Tibial nerve (tissue), 4 donors: ENCODE data around the gene PRKCE. TPM values are rescaled to one million over a fixed set of nuclear protein-coding genes. Genes with fewer than 3 reads are reported as not detected.

Experiments
- DNase-seq, 2 donors: peaks; one replicate each; pipeline ENCODE4 v3.0.0-alpha.2; 2019; ENCODE audit warnings: low spot score in 2 of 2
- H3K27ac ChIP-seq, 4 donors: fragments of 200-600 bp; sonication (generic) in 3 of 4; one replicate each; pipeline ENCODE4 v1.5.1; 2017 to 2019; ENCODE audit warnings: mild to moderate bottlenecking in 1 of 4
- H3K27me3 ChIP-seq, 2 donors: fragments of 200-600 bp; sonication (generic) in 1 of 2; one replicate each; pipeline versions ENCODE4 v1.5.1 to v1.6.0; 2017 to 2019
- H3K36me3 ChIP-seq, 3 donors: fragments of 200-600 bp; sonication (generic); one replicate each; pipeline ENCODE4 v1.5.1; 2018 to 2019
- H3K4me1 ChIP-seq, 4 donors: fragments of 200-600 bp; sonication (generic) in 3 of 4; one replicate each; pipeline ENCODE4 v1.5.1; 2017 to 2019
- H3K4me3 ChIP-seq, 4 donors: fragments of 200-600 bp; sonication (generic) in 3 of 4; one replicate each; pipeline ENCODE4 v1.5.1; 2017 to 2019; ENCODE audit warnings: mild to moderate bottlenecking in 1 of 4, moderate library complexity in 1 of 4
- H3K9me3 ChIP-seq, 4 donors: fragments of 200-600 bp; sonication (generic) in 3 of 4; one replicate each; pipeline ENCODE4 v1.5.1; 2017 to 2019
- EP300 ChIP-seq, 2 donors: sonication (generic); formaldehyde crosslinking; IDR thresholded peaks; one replicate each; pipeline ENCODE4 v1.6.1; 2017; ENCODE audit warnings: antibody characterized with exemption in 2 of 2, mild to moderate bottlenecking in 1 of 2
- POLR2A ChIP-seq, 2 donors: fragments of 450-650 bp; IDR thresholded peaks; one replicate each; pipeline ENCODE4 v1.6.1; 2017; ENCODE audit warnings: antibody characterized with exemption in 2 of 2, mild to moderate bottlenecking in 2 of 2, moderate library complexity in 2 of 2
- WGBS, 2 donors: methylation state at CpG; one replicate each; pipeline ENCODE4 v1.1.5; 2018; 5-methylcytosine and 5-hydroxymethylcytosine counted together
- total RNA-seq, 4 donors: library from RNA; depleted of rRNA; stranded (reverse); fragments of >200 nt; gene quantifications; one replicate each; pipeline ENCODE4 v1.1.0, GENCODE V29; 2016
- TF ChIP-seq, protein P1 (sequence below), 5 experiments: fragments of 200-600 bp in 3 of 5; fragments of 450-650 bp in 2 of 5; sonication (generic) in 3 of 5; IDR thresholded peaks; one replicate each; pipeline ENCODE4 v1.5.1; 2016 to 2019; ENCODE audit warnings: antibody characterized with exemption in 5 of 5, mild to moderate bottlenecking in 3 of 5, moderate library complexity in 2 of 5

Gene PRKCE
- total RNA-seq, 4 donors from 2014 or later: 14.4 to 22.4 (median 17.9) TPM

DNA sequence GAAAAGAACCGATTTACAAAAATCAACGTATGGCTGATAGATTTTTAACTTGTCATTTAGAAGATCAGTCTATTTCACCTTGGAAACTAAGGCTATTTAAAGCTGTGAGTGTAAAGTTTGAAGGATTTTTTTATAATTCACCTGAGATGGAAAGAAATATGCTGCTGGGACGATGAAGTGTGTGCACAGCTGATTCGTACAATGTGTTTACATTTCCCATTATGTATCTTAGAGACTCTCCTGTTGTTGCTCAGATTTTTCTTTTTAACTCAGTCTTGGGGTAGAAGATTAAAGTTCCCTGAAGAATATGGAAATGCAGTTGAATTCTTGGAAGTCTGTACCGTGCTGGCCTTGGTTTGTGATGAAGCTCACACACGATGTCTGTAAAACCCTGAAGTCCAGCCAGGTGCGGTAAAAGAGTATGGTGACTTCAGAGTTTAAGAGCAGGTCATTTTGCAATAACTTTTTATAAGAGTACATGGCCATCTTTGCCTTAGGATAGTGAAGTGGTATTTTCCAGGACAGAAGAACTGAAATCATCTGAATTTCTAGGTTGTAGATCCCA, 250.1 kb downstream of the PRKCE start:
- H3K36me3 ChIP-seq: no peaks in the 10 kb centered on the region
- H3K4me3 ChIP-seq: no peak overlapping the region
- H3K4me1 ChIP-seq: peaks cover 0 to 42% (median 7%) of the 10 kb centered on the region in 4 donors
- H3K27ac ChIP-seq: no peak overlapping the region
- no peaks in the 10 kb centered on the region for H3K9me3 ChIP-seq
- DNase-seq: no peak
- TF ChIP-seq, protein P1, sequence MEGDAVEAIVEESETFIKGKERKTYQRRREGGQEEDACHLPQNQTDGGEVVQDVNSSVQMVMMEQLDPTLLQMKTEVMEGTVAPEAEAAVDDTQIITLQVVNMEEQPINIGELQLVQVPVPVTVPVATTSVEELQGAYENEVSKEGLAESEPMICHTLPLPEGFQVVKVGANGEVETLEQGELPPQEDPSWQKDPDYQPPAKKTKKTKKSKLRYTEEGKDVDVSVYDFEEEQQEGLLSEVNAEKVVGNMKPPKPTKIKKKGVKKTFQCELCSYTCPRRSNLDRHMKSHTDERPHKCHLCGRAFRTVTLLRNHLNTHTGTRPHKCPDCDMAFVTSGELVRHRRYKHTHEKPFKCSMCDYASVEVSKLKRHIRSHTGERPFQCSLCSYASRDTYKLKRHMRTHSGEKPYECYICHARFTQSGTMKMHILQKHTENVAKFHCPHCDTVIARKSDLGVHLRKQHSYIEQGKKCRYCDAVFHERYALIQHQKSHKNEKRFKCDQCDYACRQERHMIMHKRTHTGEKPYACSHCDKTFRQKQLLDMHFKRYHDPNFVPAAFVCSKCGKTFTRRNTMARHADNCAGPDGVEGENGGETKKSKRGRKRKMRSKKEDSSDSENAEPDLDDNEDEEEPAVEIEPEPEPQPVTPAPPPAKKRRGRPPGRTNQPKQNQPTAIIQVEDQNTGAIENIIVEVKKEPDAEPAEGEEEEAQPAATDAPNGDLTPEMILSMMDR (IDR thresholded peaks at IDR 0.05): no peak
- TF ChIP-seq EP300 (IDR thresholded peaks at IDR 0.05): no peak
- TF ChIP-seq POLR2A (IDR thresholded peaks at IDR 0.05): no peak
- H3K27me3 ChIP-seq: no peaks in the 10 kb centered on the region
- 86 to 88% methylated on average over 7 of the region's 7 CpGs for WGBS, 2 donors

DNA sequence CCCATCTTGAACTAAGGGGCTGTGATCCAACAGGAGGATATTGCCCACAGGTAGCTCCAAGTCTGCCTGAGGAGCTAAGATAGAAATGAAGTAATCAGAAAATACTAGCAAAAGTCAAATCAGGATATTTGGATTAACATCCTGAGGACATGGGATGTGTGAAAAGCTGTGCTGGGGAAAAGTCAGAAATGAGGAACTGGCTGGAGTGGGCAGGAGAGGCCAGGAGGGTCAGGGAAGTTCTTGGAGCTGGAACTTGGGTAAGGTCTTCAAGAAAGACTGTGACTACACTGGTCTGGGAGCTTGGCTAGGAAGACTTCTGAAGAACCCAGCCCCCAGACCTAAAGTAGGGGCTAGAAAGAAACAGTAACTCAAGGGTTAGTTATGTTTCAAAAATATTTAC, 250.9 kb downstream of the PRKCE start:
- Histone ChIP-seq H3K4me3 (no peak overlapping the region), H3K27ac (no peak overlapping the region), H3K27me3 (no peaks in the 10 kb centered on the region), H3K4me1 (peaks cover 0 to 37% (median 7%) of the 10 kb centered on the region in 4 donors), H3K9me3 (no peaks in the 10 kb centered on the region), H3K36me3 (no peaks in the 10 kb centered on the region)
- no peak for TF ChIP-seq POLR2A (IDR thresholded peaks at IDR 0.05)
- no peak for DNase-seq

DNA sequence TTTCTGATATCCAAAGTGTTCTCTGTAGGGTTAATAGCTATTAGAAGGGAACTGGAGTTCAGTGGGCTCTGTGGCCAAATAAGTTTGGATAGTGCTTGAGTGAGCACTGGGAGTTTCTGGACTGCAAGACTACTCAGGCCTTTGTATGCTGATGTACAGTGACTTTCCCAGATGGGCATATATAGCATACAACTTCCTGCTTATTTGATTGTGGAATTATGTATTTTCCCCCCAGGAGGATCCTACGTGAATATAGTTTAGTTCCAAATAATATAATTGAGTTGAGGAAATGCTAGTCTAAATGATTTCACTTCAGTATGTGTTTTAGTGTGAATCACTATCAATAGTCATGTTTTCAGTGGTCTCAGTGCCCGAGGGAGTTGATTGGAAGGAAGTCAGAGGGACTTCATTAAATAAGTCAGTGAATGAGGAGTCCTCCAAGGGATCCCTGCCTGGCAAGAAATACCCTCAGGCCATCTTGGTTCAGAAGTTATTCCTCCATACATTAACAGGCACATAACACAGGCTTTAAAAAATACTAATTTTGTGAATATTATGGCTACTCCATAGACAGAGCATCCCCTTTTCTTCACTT, 251.4 kb downstream of the PRKCE start:
- DNase-seq: no peak
- Histone ChIP-seq H3K4me3 (no peak overlapping the region), H3K27ac (peak overlapping the region in 1 of 4 donors; percentile 70), H3K4me1 (peaks cover 0 to 37% (median 7%) of the 10 kb centered on the region in 4 donors), H3K36me3 (no peaks in the 10 kb centered on the region), H3K27me3 (no peaks in the 10 kb centered on the region), H3K9me3 (no peaks in the 10 kb centered on the region)
- TF ChIP-seq, protein P1 (IDR thresholded peaks at IDR 0.05): no peak
- WGBS, 2 donors: 64 to 80% methylated on average over 2 of the region's 2 CpGs

DNA sequence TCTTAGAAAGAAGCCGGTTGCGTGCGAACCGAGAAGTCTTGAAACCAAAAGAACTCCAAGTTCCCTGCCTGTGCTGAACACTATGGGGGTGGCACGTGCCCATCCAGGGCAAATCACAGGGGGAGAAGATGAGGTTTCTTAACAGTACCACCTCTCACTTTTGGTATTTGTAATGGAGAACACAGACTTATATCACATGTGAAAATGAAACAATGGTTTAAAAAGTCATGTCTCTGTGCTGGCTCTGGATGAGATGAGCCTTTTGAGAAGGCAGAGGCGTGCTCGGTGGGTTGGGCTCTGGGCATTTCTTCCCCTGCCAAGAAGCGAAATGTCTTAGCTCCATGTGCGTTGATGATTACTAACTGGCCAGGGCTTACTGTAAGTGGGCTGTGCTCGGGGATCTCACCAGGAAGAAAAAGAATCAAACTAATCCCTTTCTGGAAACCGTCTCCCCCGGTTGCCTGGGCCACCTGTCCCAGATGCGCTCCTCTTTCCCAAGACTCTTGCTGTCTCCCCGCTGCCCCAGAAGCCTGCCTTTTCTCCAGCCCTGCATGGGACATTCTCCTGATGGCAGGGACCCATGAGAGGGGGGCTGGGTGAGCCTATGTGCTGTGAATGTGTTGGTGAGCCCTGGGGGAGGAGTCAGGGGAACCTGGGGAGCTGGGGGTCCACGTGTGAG, 252.9 kb downstream of the PRKCE start:
- DNase-seq: no peak
- Histone ChIP-seq H3K27ac (peak overlapping the region in 2 of 4 donors; percentile 44 to 70), H3K4me1 (peaks cover 0 to 23% (median 2%) of the 10 kb centered on the region in 4 donors), H3K36me3 (no peaks in the 10 kb centered on the region), H3K9me3 (no peaks in the 10 kb centered on the region), H3K4me3 (peak overlapping the region in 1 of 4 donors; percentile 13), H3K27me3 (no peaks in the 10 kb centered on the region)
- peak in 1 of 2 donors; percentile 75 for TF ChIP-seq EP300 (IDR thresholded peaks at IDR 0.05)
- TF ChIP-seq, protein P1 (IDR thresholded peaks at IDR 0.05): no peak
- no peak for TF ChIP-seq POLR2A (IDR thresholded peaks at IDR 0.05)
- 53 to 54% methylated on average over 15 of the region's 15 CpGs for WGBS, 2 donors

DNA sequence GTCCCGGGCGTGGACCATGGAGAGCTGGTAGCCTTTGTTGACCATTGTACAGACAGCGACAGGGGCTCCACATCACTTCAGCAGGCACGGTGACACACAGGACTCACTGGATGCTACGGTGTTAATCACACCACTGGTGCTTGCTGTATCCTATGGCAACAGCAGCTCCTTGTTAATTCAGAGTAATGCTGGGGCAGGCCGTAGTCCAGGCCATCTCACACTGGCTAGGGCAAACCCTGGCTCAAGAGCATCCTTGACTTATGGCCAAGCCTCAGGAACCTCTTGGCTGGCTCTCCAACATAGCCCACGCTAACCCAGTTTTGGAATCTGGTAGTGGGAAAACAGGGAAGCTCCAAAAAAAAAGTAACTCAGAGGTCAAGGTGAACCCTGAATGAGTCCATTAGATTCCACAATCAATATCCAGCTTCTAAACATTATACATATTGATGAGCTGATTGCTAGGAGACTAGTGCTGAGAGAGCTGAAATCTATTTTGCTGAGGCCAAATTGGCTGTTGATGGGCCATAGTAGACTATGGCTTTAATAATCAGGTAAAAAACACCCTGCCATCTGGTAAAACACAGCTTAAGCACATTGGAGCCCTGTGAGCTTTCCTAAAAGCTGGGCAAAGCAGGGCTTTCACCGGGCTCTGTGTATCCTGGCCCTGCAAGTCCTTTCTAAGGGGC, 253.6 kb downstream of the PRKCE start:
- H3K27me3 ChIP-seq: no peaks in the 10 kb centered on the region
- WGBS, 2 donors: 70 to 72% methylated on average over 8 of the region's 8 CpGs
- no peak overlapping the region for H3K4me3 ChIP-seq
- no peaks in the 10 kb centered on the region for H3K36me3 ChIP-seq
- H3K27ac ChIP-seq: peak overlapping the region in 2 of 4 donors; percentile 44 to 70
- H3K4me1 ChIP-seq: peaks cover 0 to 19% (median 2%) of the 10 kb centered on the region in 4 donors
- DNase-seq: no peak
- TF ChIP-seq EP300 (IDR thresholded peaks at IDR 0.05) (no peak), POLR2A (IDR thresholded peaks at IDR 0.05) (no peak)
- TF ChIP-seq, protein P1 (IDR thresholded peaks at IDR 0.05): no peak
- no peaks in the 10 kb centered on the region for H3K9me3 ChIP-seq
